Thoracic aorta (tissue), 2 donors: ENCODE data around the gene CCDC12. TPM values are rescaled to one million over a fixed set of nuclear protein-coding genes. Genes with fewer than 3 reads are reported as not detected.

Source experiments
- ATAC-seq: fragments of 150-250 bp; one replicate; pipeline ENCODE4 v1.8.0; 2017; ENCODE audit warnings: low read depth; ENCODE audit not compliant: insufficient number of reproducible peaks, low FRiP score
- DNase-seq: peaks from one replicate; pipeline ENCODE4 v3.0.0-alpha.2; 2020; ENCODE audit warnings: low spot score
- H3K27ac ChIP-seq, 2 donors: fragments of 200-600 bp; sonication (generic); 1 replicate in 1 of 2; 2 replicates in 1 of 2; pipeline ENCODE4 v1.5.1; 2016; ENCODE audit warnings: mild to moderate bottlenecking in 2 of 2, moderate library complexity in 2 of 2
- H3K27me3 ChIP-seq: fragments of 200-600 bp; sonication (generic); replicated peaks from 2 replicates; pipeline ENCODE4 v1.6.0; 2016; ENCODE audit warnings: mild to moderate bottlenecking; ENCODE audit not compliant: insufficient read depth
- H3K36me3 ChIP-seq: fragments of 200-600 bp; sonication (generic); one replicate; pipeline ENCODE4 v1.5.1; 2016
- H3K4me1 ChIP-seq, 2 donors: fragments of 200-600 bp; sonication (generic); 1 replicate in 1 of 2; 2 replicates in 1 of 2; pipeline versions ENCODE4 v1.5.1 to v1.6.0; 2016; ENCODE audit warnings: low read depth in 2 of 2, mild to moderate bottlenecking in 1 of 2; ENCODE audit not compliant: control insufficient read depth in 1 of 2
- H3K4me3 ChIP-seq: fragments of 200-600 bp; sonication (generic); 2 replicates; pipeline ENCODE4 v1.5.1; 2016; ENCODE audit warnings: mild to moderate bottlenecking
- H3K9me3 ChIP-seq: fragments of 200-600 bp; sonication (generic); 2 replicates; pipeline ENCODE4 v1.5.1; 2016
- total RNA-seq, 2 donors: library from RNA; depleted of rRNA; stranded (reverse); fragments of >200 nt; gene quantifications; one replicate each; pipeline versions ENCODE4 v1.1.0 to v1.2.3, GENCODE V29; 2016
- TF ChIP-seq, protein P1 (sequence below): fragments of 200-600 bp; sonication (generic); IDR thresholded peaks from one replicate; pipeline ENCODE4 v1.5.1; 2019; ENCODE audit warnings: antibody characterized with exemption

CCDC12 gene
- total RNA-seq, 2 donors from 2014 or later: 29.8 to 58.8 TPM

DNA sequence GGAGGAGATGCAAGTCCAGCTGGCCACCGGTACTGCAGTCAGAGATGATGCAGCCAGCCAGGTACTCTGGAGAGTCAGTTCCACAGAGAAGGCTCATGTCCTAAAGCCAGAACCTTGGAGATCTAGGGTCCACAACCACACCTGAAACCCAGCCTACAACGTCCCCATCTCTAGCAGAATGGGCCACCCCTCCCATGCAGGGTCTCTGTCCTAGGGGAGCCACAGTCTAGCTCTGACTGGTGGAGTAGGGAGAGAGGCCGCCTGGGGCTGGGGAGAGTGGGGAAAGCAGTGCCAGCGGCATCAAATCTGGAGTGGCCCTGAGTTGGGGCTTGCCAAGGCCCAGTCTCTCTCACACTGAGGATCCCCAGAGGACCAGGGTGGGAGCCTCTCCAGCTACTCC, 55.5 kb downstream of the CCDC12 start:
- no peak for DNase-seq
- no peak for ATAC-seq

DNA sequence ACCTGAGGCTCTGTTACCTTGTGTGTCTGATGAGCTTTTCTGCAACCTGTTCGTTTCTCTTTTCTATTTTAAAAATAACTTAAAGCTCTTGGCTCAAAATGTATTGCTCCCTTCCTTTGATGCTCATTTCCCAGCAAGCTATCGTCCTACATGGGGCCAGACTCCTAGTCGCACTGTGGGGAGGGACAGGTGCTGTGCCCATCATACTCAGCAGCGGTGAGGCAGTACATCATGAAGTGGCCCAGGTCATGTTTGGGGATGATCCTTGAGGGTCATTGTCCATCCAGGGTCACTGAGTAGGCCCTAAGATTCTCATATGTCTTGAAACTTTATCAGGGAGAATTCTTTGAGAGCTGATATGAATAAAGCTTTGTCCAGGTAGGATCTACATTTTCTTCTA, 57.9 kb downstream of the CCDC12 start:
- H3K9me3 ChIP-seq: no peaks in the 10 kb centered on the region
- H3K36me3 ChIP-seq: peaks cover 43% of the 10 kb centered on the region
- H3K27me3 ChIP-seq: no peaks in the 10 kb centered on the region
- no peak overlapping the region for H3K4me3 ChIP-seq
- ATAC-seq: no peak
- no peak for DNase-seq
- no peak overlapping the region for H3K27ac ChIP-seq
- H3K4me1 ChIP-seq: peaks cover 0 to 2% of the 10 kb centered on the region in 2 donors
- TF ChIP-seq, protein P1, sequence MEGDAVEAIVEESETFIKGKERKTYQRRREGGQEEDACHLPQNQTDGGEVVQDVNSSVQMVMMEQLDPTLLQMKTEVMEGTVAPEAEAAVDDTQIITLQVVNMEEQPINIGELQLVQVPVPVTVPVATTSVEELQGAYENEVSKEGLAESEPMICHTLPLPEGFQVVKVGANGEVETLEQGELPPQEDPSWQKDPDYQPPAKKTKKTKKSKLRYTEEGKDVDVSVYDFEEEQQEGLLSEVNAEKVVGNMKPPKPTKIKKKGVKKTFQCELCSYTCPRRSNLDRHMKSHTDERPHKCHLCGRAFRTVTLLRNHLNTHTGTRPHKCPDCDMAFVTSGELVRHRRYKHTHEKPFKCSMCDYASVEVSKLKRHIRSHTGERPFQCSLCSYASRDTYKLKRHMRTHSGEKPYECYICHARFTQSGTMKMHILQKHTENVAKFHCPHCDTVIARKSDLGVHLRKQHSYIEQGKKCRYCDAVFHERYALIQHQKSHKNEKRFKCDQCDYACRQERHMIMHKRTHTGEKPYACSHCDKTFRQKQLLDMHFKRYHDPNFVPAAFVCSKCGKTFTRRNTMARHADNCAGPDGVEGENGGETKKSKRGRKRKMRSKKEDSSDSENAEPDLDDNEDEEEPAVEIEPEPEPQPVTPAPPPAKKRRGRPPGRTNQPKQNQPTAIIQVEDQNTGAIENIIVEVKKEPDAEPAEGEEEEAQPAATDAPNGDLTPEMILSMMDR: no peak

More for the DNA sequence above, 55.5 kb downstream of the CCDC12 start:
- no peak overlapping the region for H3K4me3 ChIP-seq
- H3K36me3 ChIP-seq: peaks cover 53% of the 10 kb centered on the region
- H3K27ac ChIP-seq: no peak overlapping the region
- peaks cover 0 to 17% of the 10 kb centered on the region in 2 donors for H3K4me1 ChIP-seq
- H3K27me3 ChIP-seq: no peaks in the 10 kb centered on the region
- TF ChIP-seq, protein P1: no peak
- no peaks in the 10 kb centered on the region for H3K9me3 ChIP-seq

DNA sequence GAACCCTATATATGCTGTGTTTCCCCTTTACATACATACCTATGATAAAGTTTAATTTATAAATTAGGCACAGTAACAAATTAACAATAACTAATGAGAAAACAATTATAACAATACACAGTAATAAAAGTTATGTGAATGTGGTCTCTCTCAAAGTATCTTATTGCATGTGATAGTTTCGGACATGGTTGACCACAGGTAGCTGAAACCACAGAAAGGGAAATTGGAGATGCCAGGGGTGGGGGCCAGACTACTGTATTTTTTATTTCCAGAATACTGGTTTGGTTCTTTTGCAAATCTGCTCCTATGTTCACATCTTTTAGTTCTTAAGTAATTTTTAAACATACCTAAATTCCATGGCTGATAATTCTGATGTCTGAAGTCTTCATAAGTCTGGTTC, 58.3 kb downstream of the CCDC12 start:
- Histone ChIP-seq H3K36me3 (peaks cover 42% of the 10 kb centered on the region), H3K27me3 (no peaks in the 10 kb centered on the region), H3K9me3 (no peaks in the 10 kb centered on the region), H3K4me1 (no peaks in the 10 kb centered on the region), H3K27ac (no peak overlapping the region), H3K4me3 (no peak overlapping the region)
- TF ChIP-seq, protein P1: no peak
- DNase-seq (no peak), ATAC-seq (no peak)

DNA sequence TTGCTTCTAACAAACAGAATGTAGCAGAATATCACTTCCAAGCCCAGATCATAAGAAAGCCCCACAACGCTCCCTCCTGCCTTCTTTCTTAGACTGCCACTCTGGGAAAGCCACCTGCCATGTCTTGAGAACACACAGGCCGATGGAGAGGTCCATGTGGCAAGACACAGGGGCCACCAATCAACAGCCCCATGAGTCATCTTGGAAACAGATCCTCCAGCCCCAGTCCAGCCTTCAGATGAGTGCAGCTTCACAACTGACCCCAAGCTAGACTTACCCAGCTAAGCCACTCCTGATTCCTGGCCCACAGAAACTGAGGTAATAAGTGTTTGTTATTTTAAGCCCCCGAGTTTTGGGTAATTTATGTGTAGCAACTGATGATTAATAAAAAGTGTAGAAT, 59.3 kb downstream of the CCDC12 start:
- ATAC-seq (no peak), DNase-seq (no peak)
- Histone ChIP-seq H3K4me1 (no peaks in the 10 kb centered on the region), H3K27ac (no peak overlapping the region), H3K4me3 (no peak overlapping the region), H3K27me3 (no peaks in the 10 kb centered on the region), H3K9me3 (no peaks in the 10 kb centered on the region), H3K36me3 (peaks cover 33% of the 10 kb centered on the region)
- TF ChIP-seq, protein P1: no peak

DNA sequence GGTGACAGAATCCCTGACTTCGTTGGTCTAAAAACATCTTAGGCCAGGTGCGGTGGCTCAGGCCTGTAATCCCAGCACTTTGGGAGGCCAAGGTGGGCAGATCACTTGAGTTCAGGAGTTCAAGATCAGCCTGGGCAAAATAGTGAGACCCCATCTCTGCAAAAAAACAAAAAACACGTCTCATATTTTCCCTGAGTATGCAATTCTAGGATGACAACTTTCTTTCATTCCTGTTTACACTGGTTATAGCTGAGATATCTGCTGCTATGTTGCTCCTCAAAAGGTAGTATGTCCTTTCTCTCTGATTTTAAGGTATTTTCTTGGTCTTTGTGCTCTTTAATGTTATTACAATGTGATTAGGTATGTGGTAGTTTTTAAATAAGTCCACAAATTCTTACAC, 59.7 kb downstream of the CCDC12 start:
- Histone ChIP-seq H3K27ac (no peak overlapping the region), H3K36me3 (peaks cover 28% of the 10 kb centered on the region), H3K4me3 (no peak overlapping the region), H3K27me3 (no peaks in the 10 kb centered on the region), H3K4me1 (no peaks in the 10 kb centered on the region), H3K9me3 (no peaks in the 10 kb centered on the region)
- DNase-seq (no peak), ATAC-seq (no peak)
- TF ChIP-seq, protein P1: no peak
